H1 (cell line): ENCODE measurements around the gene TEX35. TPM values are rescaled to one million over a fixed set of nuclear protein-coding genes. Genes with fewer than 3 reads are reported as not detected.

ENCODE experiments used
- CTCF ChIA-PET: fragments of 300-600 bp; sonication (Branson Sonifier 250); formaldehyde crosslinking; loops from one replicate; lab custom pipeline; 2021; ENCODE audit not compliant: partially characterized antibody; lab: Charles Lee
- POLR2A ChIA-PET: fragments of 300-600 bp; sonication (Branson Sonifier 250); formaldehyde crosslinking; loops from one replicate; lab custom pipeline; 2021; ENCODE audit warnings: inconsistent platforms; ENCODE audit not compliant: partially characterized antibody; lab: Charles Lee
- DNase-seq, 2 experiments: peaks; one replicate each; pipeline versions ENCODE4 v3.0.0 to v3.0.0-alpha.2; 2010 to 2022; ENCODE audit warnings: low spot score in 2 of 2, low read depth in 1 of 2, mixed read lengths in 1 of 2
- FAIRE-seq: peaks from 2 replicates; lab custom pipeline; 2011; peaks lifted over from hg19 to GRCh38; lab: Jason Lieb, UNC
- H2AFZ ChIP-seq: 2 replicates; pipeline ENCODE4 v1.8.1; 2012; ENCODE audit warnings: low read length, inconsistent platforms
- H2AK5ac ChIP-seq: 2 replicates; pipeline ENCODE4 v1.6.1; 2013; ENCODE audit warnings: low read depth, low read length
- H2BK120ac ChIP-seq: replicated peaks from 2 replicates; pipeline ENCODE3; 2013; ENCODE audit warnings: low read depth, low read length, inconsistent platforms
- H2BK12ac ChIP-seq: 2 replicates; pipeline ENCODE4 v1.6.1; 2013; ENCODE audit warnings: low read depth, low read length
- H2BK15ac ChIP-seq: 2 replicates; pipeline ENCODE4 v1.6.1; 2013; ENCODE audit warnings: low read length
- H2BK20ac ChIP-seq: 2 replicates; pipeline ENCODE4 v1.6.1; 2013; ENCODE audit warnings: low read length
- H2BK5ac ChIP-seq: 2 replicates; pipeline ENCODE4 v1.6.1; 2013; ENCODE audit warnings: low read depth, low read length
- H3K14ac ChIP-seq: 2 replicates; pipeline ENCODE4 v1.6.1; 2013; ENCODE audit warnings: inconsistent platforms; ENCODE audit not compliant: insufficient read length
- H3K18ac ChIP-seq: 2 replicates; pipeline ENCODE4 v1.6.1; 2013; ENCODE audit warnings: low read length; ENCODE audit errors: extremely low read depth
- H3K23ac ChIP-seq: 2 replicates; pipeline ENCODE4 v1.6.1; 2013; ENCODE audit warnings: inconsistent platforms; ENCODE audit not compliant: insufficient read length
- H3K23me2 ChIP-seq: 2 replicates; pipeline ENCODE4 v1.6.1; 2013; ENCODE audit warnings: low read depth, low read length
- H3K27ac ChIP-seq: 2 replicates; pipeline ENCODE4 v1.6.1; 2011; ENCODE audit warnings: low read depth, low read length, inconsistent platforms
- H3K27me3 ChIP-seq, 4 experiments: replicated peaks in 1 of 4; 1 replicate in 1 of 4; 2 replicates in 3 of 4; pipeline versions ENCODE4 v1.6.1 to v1.8.1; 2011 to 2013; ENCODE audit warnings: low read length in 3 of 4, mild to moderate bottlenecking in 3 of 4, inconsistent platforms in 2 of 4, mixed read lengths in 2 of 4, moderate library complexity in 1 of 4; ENCODE audit not compliant: control insufficient read depth in 3 of 4, insufficient read depth in 3 of 4; ENCODE audit errors: extremely low read depth in 1 of 4
- H3K36me3 ChIP-seq, 4 experiments: 2 replicates each; pipeline versions ENCODE4 v1.6.1 to v1.8.1; 2011 to 2013; ENCODE audit warnings: mild to moderate bottlenecking in 4 of 4, low read length in 3 of 4, moderate library complexity in 2 of 4, control low read depth in 1 of 4, inconsistent platforms in 1 of 4; ENCODE audit not compliant: insufficient read depth in 4 of 4, control insufficient read depth in 2 of 4
- H3K4ac ChIP-seq: replicated peaks from 2 replicates; pipeline ENCODE3; 2013; ENCODE audit warnings: low read length, low read depth, mixed read lengths, inconsistent platforms; ENCODE audit not compliant: insufficient read length
- H3K4me1 ChIP-seq, 4 experiments: replicated peaks in 1 of 4; 1 replicate in 1 of 4; 2 replicates in 3 of 4; pipeline versions ENCODE4 v1.6.1 to v1.8.1; 2011 to 2013; ENCODE audit warnings: low read length in 3 of 4, inconsistent platforms in 2 of 4, mixed read lengths in 1 of 4; ENCODE audit not compliant: insufficient read depth in 4 of 4, control insufficient read depth in 3 of 4
- H3K4me2 ChIP-seq, 2 experiments: 2 replicates each; pipeline versions ENCODE4 v1.6.1 to v1.8.1; 2011 to 2013; ENCODE audit warnings: low read depth in 2 of 2, low read length in 2 of 2, control low read depth in 1 of 2, inconsistent platforms in 1 of 2, mild to moderate bottlenecking in 1 of 2; ENCODE audit not compliant: insufficient read depth in 1 of 2
- H3K4me3 ChIP-seq, 4 experiments: fragments of 200-600, 300-600 bp in 1 of 4; sonication (generic), shearing (Covaris generic), sonication (Bioruptor Twin) in 1 of 4; 2 replicates each; pipeline versions ENCODE4 v1.5.1 to v1.8.1; 2011 to 2016; ENCODE audit warnings: low read length in 4 of 4, low read depth in 3 of 4, control low read depth in 2 of 4, inconsistent platforms in 2 of 4, mild to moderate bottlenecking in 2 of 4, mixed read lengths in 1 of 4, moderate library complexity in 1 of 4; ENCODE audit not compliant: insufficient read depth in 2 of 4; ENCODE audit errors: extremely low read depth in 1 of 4
- H3K56ac ChIP-seq: replicated peaks from 2 replicates; pipeline ENCODE3; 2013; ENCODE audit warnings: low read depth, mild to moderate bottlenecking, mixed read lengths, low read length, inconsistent platforms; ENCODE audit not compliant: insufficient read length
- H3K79me1 ChIP-seq: 2 replicates; pipeline ENCODE4 v1.6.1; 2013; ENCODE audit warnings: low read depth, low read length, control low read depth
- H3K79me2 ChIP-seq, 2 experiments: 2 replicates each; pipeline versions ENCODE4 v1.6.1 to v1.8.1; 2012 to 2013; ENCODE audit warnings: low read length in 2 of 2, mild to moderate bottlenecking in 2 of 2, inconsistent platforms in 1 of 2; ENCODE audit not compliant: insufficient read depth in 2 of 2, control insufficient read depth in 1 of 2
- H3K9ac ChIP-seq, 4 experiments: replicated peaks in 1 of 4; 1 replicate in 1 of 4; 2 replicates in 3 of 4; pipeline versions ENCODE4 v1.6.1 to v1.8.1; 2011 to 2013; ENCODE audit warnings: low read depth in 3 of 4, low read length in 3 of 4, control low read depth in 2 of 4, mild to moderate bottlenecking in 2 of 4, moderate library complexity in 2 of 4, inconsistent platforms in 1 of 4; ENCODE audit errors: extremely low read depth in 1 of 4
- H3K9me3 ChIP-seq, 2 experiments: 2 replicates each; pipeline versions ENCODE4 v1.6.1 to v1.8.1; 2012 to 2013; ENCODE audit warnings: mild to moderate bottlenecking in 2 of 2, moderate library complexity in 2 of 2, control low read depth in 1 of 2, inconsistent platforms in 1 of 2, low read depth in 1 of 2, low read length in 1 of 2, mixed read lengths in 1 of 2; ENCODE audit not compliant: insufficient read depth in 2 of 2
- H4K20me1 ChIP-seq, 2 experiments: replicated peaks in 1 of 2; 2 replicates each; pipeline versions ENCODE3 to v1.8.1; 2011 to 2013; ENCODE audit warnings: inconsistent platforms in 2 of 2, low read length in 2 of 2, mild to moderate bottlenecking in 1 of 2; ENCODE audit not compliant: insufficient read depth in 2 of 2, control insufficient read depth in 1 of 2
- H4K5ac ChIP-seq: 2 replicates; pipeline ENCODE4 v1.6.1; 2013; ENCODE audit warnings: low read length, low read depth, mixed read lengths, inconsistent platforms; ENCODE audit not compliant: insufficient read length
- H4K8ac ChIP-seq: 2 replicates; pipeline ENCODE4 v1.8.0; 2013; ENCODE audit warnings: mild to moderate bottlenecking, moderate library complexity, low read length, inconsistent platforms; ENCODE audit not compliant: insufficient read depth; ENCODE audit errors: extremely low read depth
- H4K91ac ChIP-seq: replicated peaks from 2 replicates; pipeline ENCODE3; 2013; ENCODE audit warnings: low read length, mixed read lengths, inconsistent platforms; ENCODE audit not compliant: insufficient read length
- CBX8 ChIP-seq: fragments of 300-800, 300-1000 bp; sonication (generic); IDR thresholded peaks from 2 replicates; pipeline ENCODE4 v1.7.1; 2016; ENCODE audit warnings: low read depth, low read length, borderline replicate concordance
- E2F6 ChIP-seq: IDR thresholded peaks from 2 replicates; pipeline ENCODE4 v1.6.1; 2012; ENCODE audit warnings: inconsistent platforms
- GTF2F1 ChIP-seq: IDR thresholded peaks from 2 replicates; pipeline ENCODE4 v1.6.1; 2012; ENCODE audit warnings: low read depth, low read length, improper control_type of control experiment, borderline replicate concordance
- PHF8 ChIP-seq: fragments of 200-600 bp; sonication (generic); conservative IDR thresholded peaks from 2 replicates; pipeline ENCODE4 v1.7.1; 2012; ENCODE audit warnings: low read depth, mild to moderate bottlenecking, inconsistent platforms, low read length, moderate library complexity
- POLR2AphosphoS5 ChIP-seq: IDR thresholded peaks from 2 replicates; pipeline ENCODE4 v1.6.1; 2011; ENCODE audit warnings: low read depth, low read length
- USF2 ChIP-seq: IDR thresholded peaks from 2 replicates; pipeline ENCODE4 v1.6.1; 2011; ENCODE audit warnings: low read length, improper control_type of control experiment
- YY1 ChIP-seq: IDR thresholded peaks from 2 replicates; pipeline ENCODE4 v1.6.1; 2011; ENCODE audit warnings: low read depth, mild to moderate bottlenecking, low read length
- WGBS, 2 experiments: shearing (Covaris generic) in 1 of 2; methylation state at CpG; one replicate each; pipeline versions ENCODE4 v1.1.6 to v1.1.7; 2013 to 2015; ENCODE audit warnings: low lambda C conversion rate in 2 of 2, mixed read lengths in 2 of 2, inconsistent platforms in 1 of 2, low coverage in 1 of 2, missing lambda C conversion rate in 1 of 2; ENCODE audit not compliant: insufficient replicate concordance in 2 of 2, insufficient coverage in 1 of 2, insufficient read length in 1 of 2; ENCODE audit errors: extremely low coverage in 1 of 2, missing lambda C conversion rate in 1 of 2; 5-methylcytosine and 5-hydroxymethylcytosine counted together
- polyA plus RNA-seq, 7 experiments: library from polyadenylated mRNA; depleted of rRNA in 3 of 7; stranded (reverse) in 5 of 7; unstranded in 2 of 7; fragments of >200 nt in 5 of 7; fragments of 200-250 nt in 2 of 7; gene quantifications; 1 replicate in 5 of 7; 2 replicates in 1 of 7; 4 replicates in 1 of 7; pipeline versions ENCODE4 v1.2.1 to v1.2.3, GENCODE V29; 2011 to 2013; ENCODE audit warnings: missing spikeins in 2 of 7, mixed read lengths in 2 of 7
- total RNA-seq: library from RNA; stranded (reverse); fragmentation: NEBNext Ultra II Directional; extraction: Animal tissue kit (Norgen Biotek cat#: 25700); gene quantifications from 2 replicates; pipeline ENCODE4 v1.2.1, GENCODE V29; 2021

TEX35 gene
- total and polyA plus RNA-seq, 2 of the 8 experiments (the other 6 are each of a cell fraction or from before 2014, with no cell fraction given), result 0.03 TPM; not detected in 1

GRCh38 chr1:178542554-178543289, 29.8 kb downstream of the TEX35 start:
- H2BK20ac ChIP-seq, result no peak overlapping the region
- H3K27ac ChIP-seq, result peak overlapping the region; percentile 73; the same call in 1 of the 2 replicates
- H3K79me2 ChIP-seq, result no peaks in the 10 kb centered on the region
- peak overlapping the region; percentile 95 for H4K91ac ChIP-seq
- H2BK5ac ChIP-seq, result peak overlapping the region; percentile 90; the same call in 1 of the 2 replicates
- POLR2A ChIA-PET, result interaction anchor here (0.6 to 6.0 kb wide), 7 partner anchors 10 to 1135 kb away, joined by 3 to 21 read pairs (median 3); partner anchors contain the start of gene RALGPS2
- H4K20me1 ChIP-seq, result no peaks in the 10 kb centered on the region
- H3K4me1 ChIP-seq, result peaks cover 0 to 8% (median 3%) of the 10 kb centered on the region in 4 experiments; a peak in 2 of 7 replicates
- H2AFZ ChIP-seq, result peak overlapping the region; percentile 99
- peak overlapping the region; percentile 70 for H3K56ac ChIP-seq
- 2% methylated on average over 45 of the region's 66 CpGs; no CpG with 5 or more reads in 1 of the 2 experiments for WGBS, 2 experiments
- H2AK5ac ChIP-seq, result no peak overlapping the region
- H3K14ac ChIP-seq, result no peak overlapping the region
- H2BK15ac ChIP-seq, result peak overlapping the region; percentile 65; the same call in 1 of the 2 replicates
- H4K5ac ChIP-seq, result peak overlapping the region; percentile 96
- peak overlapping the region; percentile 91 for H2BK120ac ChIP-seq
- no peaks in the 10 kb centered on the region for H3K27me3 ChIP-seq
- peak overlapping the region; percentile 35 to 71 (median 56); a peak in 6 of 7 replicates for H3K9ac ChIP-seq
- H3K9me3 ChIP-seq, result no peaks in the 10 kb centered on the region
- peak overlapping the region; percentile 46 to 96 for H3K4me2 ChIP-seq
- 0 out of 2 replicates have a peak overlapping the region, but pooled peaks have one; percentile 87 for H2BK12ac ChIP-seq
- peak overlapping the region; percentile 87 for H3K4ac ChIP-seq
- no peak overlapping the region for H3K23ac ChIP-seq
- peaks cover 10% of the 10 kb centered on the region for H3K23me2 ChIP-seq
- CTCF ChIA-PET, result interaction anchor here (0.5 to 9.1 kb wide), 65 partner anchors 9 to 581 kb away, joined by 3 to 92 read pairs (median 4); partner anchors contain the start of genes ANGPTL1, RALGPS2 and TOR3A
- no peak for FAIRE-seq
- peak; percentile 71 to 100 for DNase-seq
- H4K8ac ChIP-seq, result peak overlapping the region; percentile 95
- peak overlapping the region; percentile 99 for H3K18ac ChIP-seq
- peak overlapping the region; percentile 51 to 94 (median 90) for H3K4me3 ChIP-seq
- no peaks in the 10 kb centered on the region; the same call in 1 of the 2 replicates for H3K79me1 ChIP-seq
- H3K36me3 ChIP-seq, result no peaks in the 10 kb centered on the region
- TF ChIP-seq E2F6 (peak; percentile 58; the same call in 1 of the 2 replicates), YY1 (no peak), USF2 (no peak), GTF2F1 (no peak), POLR2AphosphoS5 (0 out of 2 replicates have a peak, but pooled peaks have one; percentile 12), CBX8 (no peak), PHF8 (peak; percentile 62)
